K562 (cell line): Measurements from ENCODE around the gene STK11. TPM values are rescaled to one million over a fixed set of nuclear protein-coding genes. Genes with fewer than 3 reads are reported as not detected.

Experiments used
- BRD9 ChIP-seq: fragments of 450-650 bp; IDR thresholded peaks from 2 replicates; pipeline ENCODE4 v1.6.1; 2018; ENCODE audit warnings: low read depth; ENCODE audit not compliant: partially characterized antibody
- BRF1 ChIP-seq: IDR thresholded peaks from 3 replicates; pipeline ENCODE4 v1.6.1; 2011; ENCODE audit warnings: borderline replicate concordance, mild to moderate bottlenecking; ENCODE audit not compliant: insufficient read length; ENCODE audit errors: extremely low read depth
- CBX1 ChIP-seq: sonication (generic); IDR thresholded peaks from 2 replicates; pipeline ENCODE4 v1.6.1; 2016; ENCODE audit warnings: antibody characterized with exemption, low read depth, mild to moderate bottlenecking
- CXXC5 ChIP-seq: fragments of 250-450 bp; sonication (Bioruptor Pico); IDR thresholded peaks from 2 replicates; pipeline ENCODE4 v1.8.0; 2022; ENCODE audit warnings: inconsistent platforms, mild to moderate bottlenecking, moderate library complexity
- DACH1 ChIP-seq: fragments of 450-650 bp; IDR thresholded peaks from 2 replicates; pipeline ENCODE4 v1.6.1; 2018; ENCODE audit not compliant: partially characterized antibody
- FOS ChIP-seq: IDR thresholded peaks from 3 replicates; pipeline ENCODE4 v1.6.1; 2011; ENCODE audit not compliant: insufficient read length; ENCODE audit errors: extremely low read depth
- JUN ChIP-seq, 2 experiments: sonication (generic) in 1 of 2; formaldehyde crosslinking in 1 of 2; IDR thresholded peaks; 2 replicates each; pipeline versions ENCODE4 v1.6.1 to v1.8.0; 2012 to 2022; ENCODE audit warnings: borderline replicate concordance in 2 of 2, mild to moderate bottlenecking in 2 of 2, improper control_type of control experiment in 1 of 2, low read depth in 1 of 2, low read length in 1 of 2, missing genetic modification reagents in 1 of 2
- NFATC3 ChIP-seq: fragments of 450-650 bp; IDR thresholded peaks from 2 replicates; pipeline ENCODE4 v1.6.1; 2017; ENCODE audit warnings: mild to moderate bottlenecking
- NUFIP1 ChIP-seq: fragments of 450-650 bp; IDR thresholded peaks from 2 replicates; pipeline ENCODE4 v1.6.1; 2018; ENCODE audit not compliant: partially characterized antibody
- SFPQ ChIP-seq: fragments of 200-400 bp; formaldehyde crosslinking; IDR thresholded peaks from 2 replicates; pipeline ENCODE4 v1.6.1; 2017; ENCODE audit warnings: mild to moderate bottlenecking, low read depth, low read length, moderate library complexity
- SP2 ChIP-seq: IDR thresholded peaks from 2 replicates; pipeline ENCODE4 v1.6.1; 2011; ENCODE audit warnings: mild to moderate bottlenecking, low read depth, low read length, moderate library complexity; ENCODE audit not compliant: poor library complexity, severe bottlenecking; ENCODE audit errors: extremely low read depth
- TAF7 ChIP-seq: fragments of 450-650 bp; IDR thresholded peaks from 2 replicates; pipeline ENCODE4 v1.6.1; 2016; ENCODE audit warnings: missing genetic modification characterization, missing compliant biosample characterization
- ZC3H4 ChIP-seq: sonication (generic); formaldehyde crosslinking; IDR thresholded peaks from 2 replicates; pipeline ENCODE4 v1.9.0; 2021; ENCODE audit warnings: missing genetic modification reagents, borderline replicate concordance
- ZNF12 ChIP-seq: sonication (generic); formaldehyde crosslinking; IDR thresholded peaks from 2 replicates; pipeline ENCODE4 v1.4.0; 2020; ENCODE audit warnings: mild to moderate bottlenecking, missing genetic modification reagents
- ZNF232 ChIP-seq: sonication (generic); formaldehyde crosslinking; IDR thresholded peaks from 2 replicates; pipeline ENCODE4 v1.8.0; 2022; ENCODE audit warnings: mild to moderate bottlenecking, missing genetic modification reagents
- polyA plus RNA-seq, 8 experiments: library from polyadenylated mRNA; depleted of rRNA in 4 of 8; stranded (reverse) in 5 of 8; unstranded in 3 of 8; fragments of >200 nt; fragmentation: Nextera tagmentation in 2 of 8; fragmentation: Illumina TruSeq in 1 of 8; extraction: Ambion mirVana in 2 of 8; extraction: Trizol in 1 of 8; gene quantifications; 2 replicates each; pipeline versions ENCODE4 v1.2.1 to v1.2.3, GENCODE V29; 2011 to 2014; ENCODE audit warnings: inconsistent platforms in 1 of 8, missing spikeins in 1 of 8
- total RNA-seq, 7 experiments: library from RNA; depleted of rRNA in 6 of 7; stranded (reverse); fragments of >200 nt in 6 of 7; fragmentation: Illumina TruSeq in 2 of 7; extraction: Trizol in 2 of 7; gene quantifications; 2 replicates each; pipeline versions ENCODE4 v1.2.1 to v1.2.3, GENCODE V29; 2011 to 2021; ENCODE audit warnings: low replicate concordance in 1 of 7
- TF ChIP-seq, protein P1 (sequence below), 2 experiments: fragments of 450-650 bp; IDR thresholded peaks; 2 replicates each; pipeline ENCODE4 v1.6.1; 2016; ENCODE audit warnings: mild to moderate bottlenecking in 2 of 2, borderline replicate concordance in 1 of 2, low read depth in 1 of 2, moderate library complexity in 1 of 2

Gene STK11
- total and polyA plus RNA-seq, 9 of the 15 experiments (the other 6 are each of a cell fraction or from before 2014, with no cell fraction given) = 0.15 to 96.5 (median 31.7) TPM

- TF ChIP-seq NFATC3 (no peak), ZNF232 (CRISPR knock-in tag) (no peak), DACH1 (no peak), JUN (IDR thresholded peaks at IDR 0.05; ENCODE audit: borderline replicate concordance, low read depth, low read length) (peak; percentile 97), JUN (CRISPR knock-in tag; IDR thresholded peaks at IDR 0.05; ENCODE audit: borderline replicate concordance) (0 out of 2 replicates have a peak, but pooled peaks have one; percentile 8), CXXC5 (CRISPR knock-in tag) (peak; percentile 99), ZC3H4 (CRISPR knock-in tag) (peak; percentile 72; the same call in 1 of the 2 replicates), CBX1 (0 out of 2 replicates have a peak, but pooled peaks have one; percentile 27), BRF1 (no peak), SFPQ (no peak), ZNF12 (CRISPR knock-in tag) (no peak), TAF7 (no peak), FOS (no peak), NUFIP1 (no peak), SP2 (no peak), BRD9 (peak; percentile 61)
- TF ChIP-seq, protein P1, sequence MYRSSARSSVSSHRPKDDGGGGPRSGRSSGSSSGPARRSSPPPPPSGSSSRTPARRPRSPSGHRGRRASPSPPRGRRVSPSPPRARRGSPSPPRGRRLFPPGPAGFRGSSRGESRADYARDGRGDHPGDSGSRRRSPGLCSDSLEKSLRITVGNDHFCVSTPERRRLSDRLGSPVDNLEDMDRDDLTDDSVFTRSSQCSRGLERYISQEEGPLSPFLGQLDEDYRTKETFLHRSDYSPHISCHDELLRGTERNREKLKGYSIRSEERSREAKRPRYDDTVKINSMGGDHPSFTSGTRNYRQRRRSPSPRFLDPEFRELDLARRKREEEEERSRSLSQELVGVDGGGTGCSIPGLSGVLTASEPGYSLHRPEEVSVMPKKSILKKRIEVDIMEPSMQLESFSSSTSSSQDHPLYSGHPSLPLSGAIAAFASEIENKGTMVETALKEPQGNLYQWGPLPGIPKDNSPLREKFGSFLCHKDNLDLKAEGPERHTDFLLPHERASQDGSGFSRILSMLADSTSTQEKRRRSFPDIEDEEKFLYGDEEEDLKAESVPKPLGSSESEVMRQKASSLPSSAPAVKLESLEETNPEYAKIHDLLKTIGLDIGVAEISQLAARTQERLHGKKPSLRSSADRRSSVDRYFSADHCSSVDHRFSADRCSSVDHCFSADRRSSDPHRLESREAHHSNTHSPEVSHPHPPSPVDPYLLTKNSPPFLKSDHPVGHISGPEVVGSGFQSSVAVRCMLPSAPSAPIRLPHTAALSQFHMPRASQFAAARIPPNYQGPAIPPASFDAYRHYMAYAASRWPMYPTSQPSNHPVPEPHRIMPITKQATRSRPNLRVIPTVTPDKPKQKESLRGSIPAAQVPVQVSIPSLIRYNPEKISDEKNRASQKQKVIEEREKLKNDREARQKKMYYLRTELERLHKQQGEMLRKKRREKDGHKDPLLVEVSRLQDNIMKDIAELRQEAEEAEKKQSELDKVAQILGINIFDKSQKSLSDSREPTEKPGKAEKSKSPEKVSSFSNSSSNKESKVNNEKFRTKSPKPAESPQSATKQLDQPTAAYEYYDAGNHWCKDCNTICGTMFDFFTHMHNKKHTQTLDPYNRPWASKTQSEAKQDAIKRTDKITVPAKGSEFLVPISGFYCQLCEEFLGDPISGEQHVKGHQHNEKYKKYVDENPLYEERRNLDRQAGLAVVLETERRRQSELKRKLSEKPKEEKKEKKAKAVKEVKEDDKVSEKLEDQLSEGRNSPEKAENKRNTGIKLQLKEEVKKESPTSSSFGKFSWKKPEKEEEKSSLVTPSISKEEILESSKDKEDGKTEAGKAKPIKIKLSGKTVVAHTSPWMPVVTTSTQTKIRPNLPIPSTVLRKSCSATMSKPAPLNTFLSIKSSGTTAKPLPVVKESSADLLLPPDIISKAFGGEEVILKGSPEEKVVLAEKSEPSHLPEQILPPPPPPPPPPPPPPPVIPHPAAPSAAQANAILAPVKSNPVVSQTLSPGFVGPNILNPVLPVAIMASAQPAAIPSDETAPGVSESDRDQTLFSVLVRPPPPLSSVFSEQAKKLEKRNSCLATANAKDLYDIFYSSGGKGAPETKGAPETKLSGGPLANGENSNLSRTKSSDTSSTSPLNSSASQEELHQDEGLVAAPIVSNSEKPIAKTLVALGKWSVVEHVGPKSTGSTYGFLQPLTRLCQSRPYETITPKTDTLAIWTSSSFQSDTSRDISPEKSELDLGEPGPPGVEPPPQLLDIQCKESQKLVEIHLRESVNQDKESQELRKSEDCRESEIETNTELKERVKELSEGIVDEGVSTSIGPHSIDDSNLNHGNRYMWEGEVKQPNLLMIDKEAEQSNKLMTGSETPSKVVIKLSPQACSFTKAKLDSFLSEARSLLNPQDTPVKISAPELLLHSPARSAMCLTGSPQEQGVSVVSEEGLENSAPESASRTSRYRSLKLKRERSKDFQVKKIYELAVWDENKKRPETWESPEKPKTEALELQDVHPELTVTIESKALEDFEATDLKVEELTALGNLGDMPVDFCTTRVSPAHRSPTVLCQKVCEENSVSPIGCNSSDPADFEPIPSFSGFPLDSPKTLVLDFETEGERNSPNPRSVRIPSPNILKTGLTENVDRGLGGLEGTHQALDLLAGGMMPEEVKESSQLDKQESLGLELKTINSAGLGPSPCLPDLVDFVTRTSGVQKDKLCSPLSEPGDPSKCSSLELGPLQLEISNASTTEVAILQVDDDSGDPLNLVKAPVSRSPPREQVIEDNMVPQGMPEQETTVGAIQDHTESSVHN (IDR thresholded peaks at IDR 0.05; ENCODE audit: borderline replicate concordance in 1 of 2, low read depth in 1 of 2) = no peak
Measured at GRCh38 chr19:1239796-1240737, 34.5 kb downstream of the STK11 start (continued).
